A673 (cell line): ENCODE data around the gene MVB12B. TPM values are rescaled to one million over a fixed set of nuclear protein-coding genes. Genes with fewer than 3 reads are reported as not detected.

ENCODE experiments used
- BruUV-seq: library from RNA; stranded (reverse); fragments of 400-500 nt; replicated peaks from 2 replicates; lab custom pipeline; 2021; lab: Mats Ljungman, UMichigan
- CTCF ChIA-PET: fragments of 300-600 bp; sonication (Branson Sonifier 250); formaldehyde crosslinking; loops from one replicate; lab custom pipeline; 2022; ENCODE audit warnings: antibody characterized with exemption; lab: Charles Lee
- POLR2A ChIA-PET: fragments of 300-600 bp; sonication (Branson Sonifier 250); formaldehyde crosslinking; loops from one replicate; lab custom pipeline; 2022; ENCODE audit warnings: antibody characterized with exemption; ENCODE audit not compliant: low non-redundant PET; lab: Charles Lee
- DNase-seq: peaks from one replicate; pipeline ENCODE4 v3.0.0-alpha.2; 2015; ENCODE audit warnings: low spot score
- H3K27ac ChIP-seq: fragments of 200-600 bp; sonication (generic); 2 replicates; pipeline ENCODE4 v1.5.1; 2016; ENCODE audit warnings: mixed run types, low read depth, mild to moderate bottlenecking, mixed read lengths, antibody characterized with exemption, low read length; ENCODE audit not compliant: poor library complexity, severe bottlenecking
- H3K27me3 ChIP-seq: fragments of 200-600 bp; sonication (generic); replicated peaks from 2 replicates; pipeline ENCODE4 v1.6.1; 2017; ENCODE audit warnings: mixed run types, low read depth, mild to moderate bottlenecking, mixed read lengths, antibody characterized with exemption, low read length; ENCODE audit not compliant: insufficient read depth, poor library complexity
- H3K36me3 ChIP-seq: fragments of 200-600 bp; sonication (generic); 2 replicates; pipeline ENCODE4 v1.6.1; 2016; ENCODE audit warnings: mixed run types, mild to moderate bottlenecking, mixed read lengths, antibody characterized with exemption, low read length; ENCODE audit not compliant: insufficient read depth, poor library complexity, severe bottlenecking
- H3K4me1 ChIP-seq: fragments of 200-600 bp; sonication (generic); 2 replicates; pipeline ENCODE4 v1.6.1; 2017; ENCODE audit warnings: mixed run types, mild to moderate bottlenecking, mixed read lengths, antibody characterized with exemption, low read length; ENCODE audit not compliant: insufficient read depth, poor library complexity, severe bottlenecking
- H3K4me3 ChIP-seq: fragments of 200-600 bp; sonication (generic); 2 replicates; pipeline ENCODE4 v1.5.1; 2016; ENCODE audit warnings: low read depth, mixed run types, mild to moderate bottlenecking, mixed read lengths, low read length; ENCODE audit not compliant: poor library complexity, severe bottlenecking
- H3K9me3 ChIP-seq: fragments of 200-600 bp; sonication (generic); 2 replicates; pipeline ENCODE4 v1.6.1; 2016; ENCODE audit warnings: mixed run types, low read depth, mild to moderate bottlenecking, mixed read lengths, antibody characterized with exemption, low read length; ENCODE audit not compliant: poor library complexity, severe bottlenecking
- CTCF ChIP-seq: fragments of 300-800, 200-600 bp; sonication (generic); conservative IDR thresholded peaks from 2 replicates; pipeline ENCODE4 v1.5.1; 2017; ENCODE audit warnings: low read depth, mild to moderate bottlenecking, antibody characterized with exemption, low read length, moderate library complexity, mixed read lengths
- EZH2 ChIP-seq: fragments of 200-600 bp; sonication (generic); IDR thresholded peaks from 2 replicates; pipeline ENCODE4 v1.6.1; 2017; ENCODE audit warnings: borderline replicate concordance, low read depth, mild to moderate bottlenecking, mixed read lengths, antibody characterized with exemption, low read length; ENCODE audit not compliant: poor library complexity, severe bottlenecking
- intact Hi-C: fragments of 100-400 bp; cut with micrococcal nuclease; formaldehyde crosslinking; loops from one replicate; pipeline ENCODE4 v1.10.0; 2022; ENCODE audit not compliant: unreplicated experiment
- total RNA-seq: library from RNA; stranded (reverse); gene quantifications from 2 replicates; pipeline ENCODE4 v1.2.3, GENCODE V29; 2021

Gene MVB12B
- total RNA-seq, 1 experiment from 2014 or later = 12.3 TPM

- peaks cover 16% of the 10 kb centered on the region for H3K4me1 ChIP-seq
- CTCF ChIA-PET = no interaction called here
- no peak for TF ChIP-seq EZH2
- no peak for TF ChIP-seq CTCF
Observed at GRCh38 chr9:126341902-126342301, 15.3 kb downstream of the MVB12B start.

GRCh38 chr9:126342621-126343031 is 16.0 kb downstream of the MVB12B start:
- CTCF ChIA-PET = no interaction called here

More at GRCh38 chr9:126341902-126342301, 15.3 kb downstream of the MVB12B start:
- H3K4me3 ChIP-seq = no peak overlapping the region
- no TSS peak for BruUV-seq
- H3K36me3 ChIP-seq = no peaks in the 10 kb centered on the region
- intact Hi-C loops = no loop called here
- H3K27me3 ChIP-seq = no peaks in the 10 kb centered on the region
- no peaks in the 10 kb centered on the region for H3K9me3 ChIP-seq
- POLR2A ChIA-PET = no interaction called here
- no peak overlapping the region for H3K27ac ChIP-seq
- DNase-seq = no peak

GRCh38 chr9:126343271-126343700 is 16.7 kb downstream of the MVB12B start:
- Histone ChIP-seq H3K9me3 (no peaks in the 10 kb centered on the region), H3K4me3 (no peak overlapping the region), H3K27ac (no peak overlapping the region), H3K4me1 (peaks cover 16% of the 10 kb centered on the region), H3K27me3 (no peaks in the 10 kb centered on the region), H3K36me3 (no peaks in the 10 kb centered on the region)
- intact Hi-C loops = no loop called here
- no peak for DNase-seq
- CTCF ChIA-PET = no interaction called here
- POLR2A ChIA-PET = no interaction called here
- TF ChIP-seq EZH2 (no peak), CTCF (no peak)
- no TSS peak for BruUV-seq

More at GRCh38 chr9:126342621-126343031, 16.0 kb downstream of the MVB12B start:
- BruUV-seq = no TSS peak
- no peak overlapping the region for H3K27ac ChIP-seq
- H3K4me3 ChIP-seq = no peak overlapping the region
- TF ChIP-seq EZH2 = no peak
- no peak for TF ChIP-seq CTCF
- H3K27me3 ChIP-seq = no peaks in the 10 kb centered on the region
- H3K4me1 ChIP-seq = peaks cover 16% of the 10 kb centered on the region
- no peaks in the 10 kb centered on the region for H3K36me3 ChIP-seq
- POLR2A ChIA-PET = interaction anchor here (0.6 kb wide), 1 partner anchor 14 kb away, joined by 3 read pairs; no protein-coding TSS in a partner anchor
- no peak for DNase-seq
- H3K9me3 ChIP-seq = no peaks in the 10 kb centered on the region
- intact Hi-C loops = no loop called here
